UCSD-AML1 (cell line): Measurements from ENCODE around the gene TNFRSF4.
"Not testable (repeated sequence)": the region's sequence is repeated elsewhere in the genome, so short reads cannot be mapped to it uniquely, and the experiment has no call there.

Experiments used
- DNase-seq: peaks from one replicate; lab custom pipeline; 2025; ENCODE audit not compliant: unreplicated experiment; lab: John Stamatoyannopoulos, UW

Gene TNFRSF4

GRCh38 chr1:1213345-1214265, at the start of gene TNFRSF4:
Gene TNFRSF4 (minus strand): TSS chr1:1214153. CDS start chr1:1214127, 26 bp downstream.
- peak; percentile 64 for DNase-seq

DNA sequence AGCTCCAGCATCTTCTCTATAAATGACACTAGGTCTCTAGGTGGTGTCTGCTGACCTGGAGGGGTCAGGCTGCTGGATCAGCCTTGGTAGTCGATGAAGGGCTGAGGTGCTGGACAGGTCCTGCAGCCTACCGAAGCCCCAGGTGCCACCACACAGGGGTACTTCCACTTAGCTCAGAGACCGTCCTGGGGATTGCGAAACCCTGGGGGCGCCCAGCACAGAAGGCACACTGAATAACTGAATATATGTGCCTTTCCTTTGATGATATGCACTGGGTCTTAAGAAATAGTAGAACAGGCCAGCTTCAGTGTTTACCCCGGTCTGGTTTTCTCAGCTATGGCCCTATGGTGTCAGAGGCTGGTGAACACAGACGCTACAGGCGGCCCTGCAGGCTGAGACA, 48.8 kb upstream of the TNFRSF4 start:
- no peak for DNase-seq

- no peak for DNase-seq
Measured at GRCh38 chr1:1262071-1262470, 48.1 kb upstream of the TNFRSF4 start.

DNA sequence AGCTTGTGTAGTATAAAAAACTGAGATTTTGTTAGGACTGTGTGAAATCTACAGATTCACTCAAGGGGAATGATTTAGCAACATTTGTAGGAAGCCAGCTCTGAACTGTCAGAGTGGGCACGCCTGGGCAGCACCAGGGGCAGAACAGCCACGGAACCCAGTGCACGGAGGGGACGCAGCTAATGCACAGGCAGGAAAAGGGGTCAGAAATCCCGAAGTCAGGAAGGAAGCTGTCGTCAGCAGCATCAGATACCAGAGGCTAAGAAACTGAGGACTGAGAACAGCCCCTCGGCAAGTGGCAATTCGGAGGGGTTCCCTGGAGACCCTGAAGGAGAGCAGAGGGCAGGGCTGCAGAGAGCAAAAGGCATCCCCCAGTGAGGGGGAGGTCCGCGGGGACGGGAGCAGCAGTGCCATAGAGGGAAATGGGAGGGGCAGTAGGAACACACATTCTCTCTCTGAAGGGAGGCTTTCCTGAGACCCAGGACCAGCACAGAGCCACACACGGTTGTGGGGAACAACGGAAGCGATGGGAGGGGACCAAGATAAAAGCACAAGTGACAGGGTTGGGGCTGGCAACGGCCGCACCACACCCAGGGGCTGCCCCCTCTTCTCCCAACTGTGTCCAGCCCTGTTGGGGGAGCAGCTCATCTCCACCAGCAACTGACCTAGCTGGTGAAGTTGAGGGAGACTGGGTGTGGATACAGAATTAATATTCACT, 47.0 kb upstream of the TNFRSF4 start:
- DNase-seq = no peak

GRCh38 chr1:1259951-1260600, 46.1 kb upstream of the TNFRSF4 start:
- no peak for DNase-seq

DNA sequence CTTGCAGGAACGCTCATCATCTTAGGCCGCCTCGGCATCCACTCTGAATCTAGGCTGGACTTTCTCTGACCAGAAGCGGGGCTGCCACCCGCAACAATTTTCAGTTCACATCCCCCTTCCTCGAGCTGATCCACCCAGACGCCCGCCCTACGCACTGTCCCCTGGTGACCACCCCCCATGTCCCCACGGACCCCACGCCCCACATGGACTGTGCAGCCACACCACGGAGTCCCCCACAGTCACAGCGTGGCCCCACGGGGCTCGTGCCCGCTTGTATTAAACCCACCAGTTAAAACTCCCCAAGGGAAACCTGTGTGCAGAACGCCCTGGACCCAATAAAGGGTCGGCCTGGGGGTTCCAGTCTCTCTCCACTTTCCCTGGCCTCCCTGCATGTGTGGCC, 45.6 kb upstream of the TNFRSF4 start:
- no peak for DNase-seq

DNA sequence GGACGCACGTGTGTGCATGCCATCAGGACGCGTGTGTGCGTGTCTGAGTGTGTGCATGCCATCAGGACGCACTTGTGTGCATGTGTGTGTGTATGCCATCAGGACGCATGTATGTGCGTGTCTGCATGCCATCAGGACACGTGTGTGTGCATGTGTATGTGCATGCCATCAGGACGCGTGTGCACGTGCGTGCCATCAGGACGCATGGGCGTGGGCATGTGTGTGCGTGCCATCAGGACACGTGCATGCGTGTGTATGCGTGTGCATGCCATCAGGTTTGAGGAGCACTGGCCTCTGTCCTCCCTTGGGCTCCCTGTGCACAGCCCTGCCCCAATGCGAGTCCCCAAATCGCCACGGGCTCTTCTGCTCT, 45.2 kb upstream of the TNFRSF4 start:
- DNase-seq = no peak

DNA sequence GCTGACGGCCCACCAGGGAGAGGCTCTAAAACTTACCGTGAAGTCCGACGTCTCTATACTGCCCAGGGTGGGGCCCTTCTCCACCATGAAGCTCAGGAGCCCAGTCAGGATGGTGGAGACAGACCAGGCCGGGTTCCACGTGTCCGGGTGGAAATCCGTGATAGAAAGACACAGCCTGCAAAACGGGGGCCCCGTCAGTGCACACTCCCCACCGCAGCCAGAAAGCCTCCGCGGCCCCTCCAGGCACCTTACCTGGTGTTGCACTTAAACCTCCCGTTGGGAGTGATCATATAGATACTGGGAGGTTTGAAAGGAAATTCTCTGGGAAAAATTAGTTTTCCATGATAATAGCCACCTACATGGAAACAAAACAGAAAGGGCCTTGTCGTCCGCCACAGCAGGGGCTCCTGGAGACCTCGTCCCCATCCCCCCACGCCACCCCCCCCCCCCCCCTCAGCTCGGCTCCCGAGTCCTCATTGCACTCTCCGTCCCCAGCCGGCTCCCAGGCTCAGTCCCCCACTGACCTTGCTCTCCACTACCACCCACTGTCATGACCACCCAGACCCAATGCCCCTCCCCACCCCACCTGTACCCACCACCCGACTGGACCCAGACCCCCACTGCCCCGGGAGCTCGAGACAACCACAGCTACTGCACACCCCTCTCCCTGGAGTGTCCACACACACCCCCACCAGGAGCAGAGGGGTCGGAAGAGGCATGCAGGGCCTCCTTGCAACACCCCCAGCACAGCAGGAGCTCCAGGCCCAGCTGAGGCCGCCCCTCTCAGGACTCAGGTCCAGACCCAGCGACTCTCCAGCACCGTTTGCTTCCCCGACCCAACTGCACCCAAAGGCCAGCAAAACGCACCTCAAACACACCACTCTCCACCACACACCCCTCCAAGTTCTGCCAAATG, 43.3 kb upstream of the TNFRSF4 start:
- DNase-seq = no peak

- no peak for DNase-seq
Measured at GRCh38 chr1:1255611-1256010, 41.7 kb upstream of the TNFRSF4 start.

GRCh38 chr1:1255078-1255477, 41.1 kb upstream of the TNFRSF4 start:
- no peak for DNase-seq

GRCh38 chr1:1254667-1254998, 40.7 kb upstream of the TNFRSF4 start:
- no peak for DNase-seq

- no peak for DNase-seq
Measured at GRCh38 chr1:1253972-1254666, 40.2 kb upstream of the TNFRSF4 start.

GRCh38 chr1:1253314-1253713, 39.4 kb upstream of the TNFRSF4 start:
- DNase-seq = no peak

DNA sequence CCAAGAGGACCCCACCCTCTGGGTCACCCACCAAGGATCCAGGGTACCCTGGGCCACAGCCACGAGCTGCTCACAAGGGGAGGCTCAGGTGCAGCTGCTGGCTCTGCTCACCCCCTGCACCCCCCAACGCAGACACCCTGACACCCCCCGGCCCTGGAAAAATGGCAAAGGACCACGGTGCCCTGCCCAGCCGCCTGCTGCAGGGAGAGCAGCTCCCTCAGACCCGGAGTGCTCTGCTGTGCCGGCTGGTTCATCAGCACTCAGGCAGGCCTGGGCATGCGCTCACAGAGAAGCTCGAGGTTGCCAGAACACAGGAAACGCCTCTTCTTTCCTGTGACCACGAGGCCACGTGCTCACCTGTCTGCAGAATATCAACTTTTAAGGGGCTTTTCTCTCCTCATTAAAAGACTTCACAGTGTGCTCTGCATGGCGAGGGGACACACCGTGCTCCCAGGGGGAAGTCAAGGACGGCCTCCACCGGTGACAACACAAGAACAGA, 36.9 kb upstream of the TNFRSF4 start:
- DNase-seq = peak; percentile 33

DNA sequence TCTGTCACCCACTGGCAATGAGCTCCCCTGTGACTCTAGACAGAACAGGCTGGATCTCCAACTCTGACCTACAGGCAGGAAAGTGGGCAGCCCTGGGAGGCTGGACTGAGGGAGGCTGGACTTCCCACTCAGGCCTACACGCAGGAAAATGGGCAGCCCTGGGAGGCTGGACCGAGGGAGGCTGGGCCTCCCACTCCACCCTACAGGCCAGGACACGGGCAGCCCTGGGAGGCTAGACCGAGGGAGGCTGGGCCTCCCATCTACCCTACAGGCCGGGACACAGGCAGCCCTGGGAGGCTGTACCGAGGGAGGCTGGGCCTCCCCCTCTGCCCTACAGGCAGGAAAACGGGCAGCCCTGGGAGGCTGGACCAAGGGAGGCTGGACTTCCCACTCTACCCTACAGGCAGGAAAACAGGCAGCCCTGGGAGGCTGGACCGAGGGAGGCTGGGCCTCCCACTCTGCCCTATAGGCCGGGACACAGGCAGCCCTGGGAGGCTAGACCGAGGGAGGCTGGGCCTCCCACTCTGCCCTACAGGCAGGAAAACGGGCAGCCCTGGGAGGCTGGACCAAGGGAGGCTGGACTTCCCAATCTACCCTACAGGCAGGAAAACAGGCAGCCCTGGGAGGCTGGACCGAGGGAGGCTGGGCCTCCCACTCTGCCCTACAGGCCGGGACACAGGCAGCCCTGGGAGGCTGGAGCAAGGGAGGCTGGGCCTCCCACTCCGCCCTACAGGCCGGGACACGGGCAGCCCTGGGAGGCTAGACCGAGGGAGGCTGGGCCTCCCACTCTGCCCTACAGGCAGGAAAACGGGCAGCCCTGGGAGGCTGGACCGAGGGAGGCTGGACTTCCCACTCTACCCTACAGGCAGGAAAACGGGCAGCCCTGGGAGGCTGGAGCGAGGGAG, 34.3 kb upstream of the TNFRSF4 start:
- DNase-seq = not testable (repeated sequence)

- DNase-seq = no peak
Measured at GRCh38 chr1:1247341-1247913, 33.5 kb upstream of the TNFRSF4 start.

DNA sequence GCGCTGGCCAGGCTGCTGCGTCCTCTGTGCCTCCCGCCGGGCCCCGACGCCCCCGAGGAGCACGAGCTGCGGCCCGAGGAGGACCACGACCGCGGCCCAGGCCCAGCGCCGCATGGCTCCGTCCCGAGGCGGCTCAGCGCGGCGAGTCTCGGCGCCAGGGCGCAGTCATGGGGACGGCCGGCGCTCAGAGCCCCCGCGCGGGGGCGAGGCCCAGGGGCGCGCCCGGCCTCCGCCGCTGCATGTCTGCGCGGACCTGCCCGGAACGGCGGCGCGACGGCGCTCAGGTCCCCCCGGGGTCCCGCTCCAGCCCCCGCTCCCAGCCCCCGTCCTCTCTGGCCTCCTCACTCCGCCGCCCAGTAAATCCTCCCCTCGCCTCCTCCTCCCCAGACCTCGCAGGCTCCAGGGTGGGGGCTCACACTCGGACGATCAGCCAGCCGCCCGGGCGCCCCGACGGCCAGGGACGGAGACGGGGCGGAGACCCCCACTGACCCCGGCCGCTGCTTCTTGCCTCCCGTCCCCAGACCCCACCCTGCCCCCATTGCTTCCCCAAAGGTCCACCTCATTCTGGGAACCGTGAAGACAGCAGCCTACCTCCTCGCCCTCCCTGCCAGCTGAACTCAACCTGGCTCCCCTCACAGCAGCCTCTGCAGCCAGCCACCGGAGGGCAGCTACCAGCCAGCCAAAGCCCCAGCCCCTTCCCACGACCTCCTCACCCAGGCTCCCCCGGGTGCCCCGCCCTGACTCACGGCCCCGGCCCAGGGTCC, 32.8 kb upstream of the TNFRSF4 start, which contains the start of gene C1QTNF12:
Gene C1QTNF12, minus strand, starts transcription at position 146 of the 764 bp plus-strand sequence. Its CDS starts 32 bp downstream, at position 114.
- no peak for DNase-seq
